OCI-LY1 (cell line): ENCODE data around the gene ELOVL2.

Experiments used
- EZH2 ChIP-seq: fragments of 200-600 bp; sonication (generic), shearing (Covaris generic); IDR thresholded peaks from 2 replicates; pipeline ENCODE4 v1.8.0; 2017; ENCODE audit warnings: borderline replicate concordance, mixed run types, mild to moderate bottlenecking, antibody characterized with exemption, low read length, moderate library complexity, mixed read lengths
- TF ChIP-seq, protein P1 (sequence below): fragments of 200-600 bp; sonication (generic), shearing (Covaris generic); IDR thresholded peaks from 2 replicates; pipeline ENCODE4 v1.5.1; 2017; ENCODE audit warnings: mild to moderate bottlenecking, antibody characterized with exemption, low read length, moderate library complexity, mixed read lengths

DNA sequence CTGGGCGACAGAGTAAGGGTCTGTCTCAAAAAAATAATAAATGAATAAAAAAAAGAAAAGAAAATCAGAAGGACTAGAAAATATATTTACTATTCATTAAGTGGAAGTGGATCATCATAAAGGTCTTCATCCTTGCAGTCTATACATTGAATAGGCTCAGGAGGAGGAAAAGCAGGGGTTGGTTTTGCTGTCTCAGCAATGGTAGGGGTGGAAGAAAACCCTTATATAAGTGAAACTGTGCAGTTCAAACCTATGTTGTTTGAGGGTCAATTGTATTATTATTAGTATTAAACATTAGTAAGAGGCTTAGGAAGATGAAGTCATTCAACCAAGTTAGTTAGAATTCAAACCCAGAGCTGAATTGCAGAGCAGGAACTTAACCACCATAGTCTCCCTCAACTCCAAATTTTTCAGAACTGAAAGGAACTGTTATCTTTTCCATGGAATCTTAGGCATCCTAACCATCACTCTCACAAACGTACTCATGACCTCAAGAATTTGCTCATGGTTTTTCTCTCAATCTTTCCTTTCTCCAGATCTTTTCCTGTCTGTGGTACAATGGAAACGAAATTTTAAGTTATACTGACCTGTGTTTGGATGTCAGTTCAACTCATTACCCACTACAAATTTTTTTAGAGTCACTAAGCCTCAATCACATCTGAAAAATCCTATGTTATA lies 41.8 kb upstream of the ELOVL2 start:
- TF ChIP-seq, protein P1, sequence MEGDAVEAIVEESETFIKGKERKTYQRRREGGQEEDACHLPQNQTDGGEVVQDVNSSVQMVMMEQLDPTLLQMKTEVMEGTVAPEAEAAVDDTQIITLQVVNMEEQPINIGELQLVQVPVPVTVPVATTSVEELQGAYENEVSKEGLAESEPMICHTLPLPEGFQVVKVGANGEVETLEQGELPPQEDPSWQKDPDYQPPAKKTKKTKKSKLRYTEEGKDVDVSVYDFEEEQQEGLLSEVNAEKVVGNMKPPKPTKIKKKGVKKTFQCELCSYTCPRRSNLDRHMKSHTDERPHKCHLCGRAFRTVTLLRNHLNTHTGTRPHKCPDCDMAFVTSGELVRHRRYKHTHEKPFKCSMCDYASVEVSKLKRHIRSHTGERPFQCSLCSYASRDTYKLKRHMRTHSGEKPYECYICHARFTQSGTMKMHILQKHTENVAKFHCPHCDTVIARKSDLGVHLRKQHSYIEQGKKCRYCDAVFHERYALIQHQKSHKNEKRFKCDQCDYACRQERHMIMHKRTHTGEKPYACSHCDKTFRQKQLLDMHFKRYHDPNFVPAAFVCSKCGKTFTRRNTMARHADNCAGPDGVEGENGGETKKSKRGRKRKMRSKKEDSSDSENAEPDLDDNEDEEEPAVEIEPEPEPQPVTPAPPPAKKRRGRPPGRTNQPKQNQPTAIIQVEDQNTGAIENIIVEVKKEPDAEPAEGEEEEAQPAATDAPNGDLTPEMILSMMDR = no peak
- TF ChIP-seq EZH2 = no peak
